H1 (cell line): ENCODE data around the gene GALNT18. TPM values are rescaled to one million over a fixed set of nuclear protein-coding genes. Genes with fewer than 3 reads are reported as not detected.
A peak's percentile ranks its signal among the peaks of the same experiment; 100 is the strongest.

Experiments
- CTCF ChIA-PET: fragments of 300-600 bp; sonication (Branson Sonifier 250); formaldehyde crosslinking; loops from one replicate; lab custom pipeline; 2021; ENCODE audit not compliant: partially characterized antibody; lab: Charles Lee
- POLR2A ChIA-PET: fragments of 300-600 bp; sonication (Branson Sonifier 250); formaldehyde crosslinking; loops from one replicate; lab custom pipeline; 2021; ENCODE audit warnings: inconsistent platforms; ENCODE audit not compliant: partially characterized antibody; lab: Charles Lee
- DNase-seq, 2 experiments: peaks; one replicate each; pipeline versions ENCODE4 v3.0.0 to v3.0.0-alpha.2; 2010 to 2022; ENCODE audit warnings: low spot score in 2 of 2, low read depth in 1 of 2, mixed read lengths in 1 of 2
- FAIRE-seq: peaks from 2 replicates; lab custom pipeline; 2011; peaks lifted over from hg19 to GRCh38; lab: Jason Lieb, UNC
- H2AFZ ChIP-seq: 2 replicates; pipeline ENCODE4 v1.8.1; 2012; ENCODE audit warnings: low read length, inconsistent platforms
- H2AK5ac ChIP-seq: 2 replicates; pipeline ENCODE4 v1.6.1; 2013; ENCODE audit warnings: low read depth, low read length
- H2BK120ac ChIP-seq: replicated peaks from 2 replicates; pipeline ENCODE3; 2013; ENCODE audit warnings: low read depth, low read length, inconsistent platforms
- H2BK12ac ChIP-seq: 2 replicates; pipeline ENCODE4 v1.6.1; 2013; ENCODE audit warnings: low read depth, low read length
- H2BK15ac ChIP-seq: 2 replicates; pipeline ENCODE4 v1.6.1; 2013; ENCODE audit warnings: low read length
- H2BK20ac ChIP-seq: 2 replicates; pipeline ENCODE4 v1.6.1; 2013; ENCODE audit warnings: low read length
- H2BK5ac ChIP-seq: 2 replicates; pipeline ENCODE4 v1.6.1; 2013; ENCODE audit warnings: low read depth, low read length
- H3K14ac ChIP-seq: 2 replicates; pipeline ENCODE4 v1.6.1; 2013; ENCODE audit warnings: inconsistent platforms; ENCODE audit not compliant: insufficient read length
- H3K18ac ChIP-seq: 2 replicates; pipeline ENCODE4 v1.6.1; 2013; ENCODE audit warnings: low read length; ENCODE audit errors: extremely low read depth
- H3K23ac ChIP-seq: 2 replicates; pipeline ENCODE4 v1.6.1; 2013; ENCODE audit warnings: inconsistent platforms; ENCODE audit not compliant: insufficient read length
- H3K23me2 ChIP-seq: 2 replicates; pipeline ENCODE4 v1.6.1; 2013; ENCODE audit warnings: low read depth, low read length
- H3K27ac ChIP-seq: 2 replicates; pipeline ENCODE4 v1.6.1; 2011; ENCODE audit warnings: low read depth, low read length, inconsistent platforms
- H3K27me3 ChIP-seq, 4 experiments: replicated peaks in 1 of 4; 1 replicate in 1 of 4; 2 replicates in 3 of 4; pipeline versions ENCODE4 v1.6.1 to v1.8.1; 2011 to 2013; ENCODE audit warnings: low read length in 3 of 4, mild to moderate bottlenecking in 3 of 4, inconsistent platforms in 2 of 4, mixed read lengths in 2 of 4, moderate library complexity in 1 of 4; ENCODE audit not compliant: control insufficient read depth in 3 of 4, insufficient read depth in 3 of 4; ENCODE audit errors: extremely low read depth in 1 of 4
- H3K36me3 ChIP-seq, 4 experiments: 2 replicates each; pipeline versions ENCODE4 v1.6.1 to v1.8.1; 2011 to 2013; ENCODE audit warnings: mild to moderate bottlenecking in 4 of 4, low read length in 3 of 4, moderate library complexity in 2 of 4, control low read depth in 1 of 4, inconsistent platforms in 1 of 4; ENCODE audit not compliant: insufficient read depth in 4 of 4, control insufficient read depth in 2 of 4
- H3K4ac ChIP-seq: replicated peaks from 2 replicates; pipeline ENCODE3; 2013; ENCODE audit warnings: low read length, low read depth, mixed read lengths, inconsistent platforms; ENCODE audit not compliant: insufficient read length
- H3K4me1 ChIP-seq, 4 experiments: replicated peaks in 1 of 4; 1 replicate in 1 of 4; 2 replicates in 3 of 4; pipeline versions ENCODE4 v1.6.1 to v1.8.1; 2011 to 2013; ENCODE audit warnings: low read length in 3 of 4, inconsistent platforms in 2 of 4, mixed read lengths in 1 of 4; ENCODE audit not compliant: insufficient read depth in 4 of 4, control insufficient read depth in 3 of 4
- H3K4me2 ChIP-seq, 2 experiments: 2 replicates each; pipeline versions ENCODE4 v1.6.1 to v1.8.1; 2011 to 2013; ENCODE audit warnings: low read depth in 2 of 2, low read length in 2 of 2, control low read depth in 1 of 2, inconsistent platforms in 1 of 2, mild to moderate bottlenecking in 1 of 2; ENCODE audit not compliant: insufficient read depth in 1 of 2
- H3K4me3 ChIP-seq, 4 experiments: fragments of 200-600, 300-600 bp in 1 of 4; sonication (generic), shearing (Covaris generic), sonication (Bioruptor Twin) in 1 of 4; 2 replicates each; pipeline versions ENCODE4 v1.5.1 to v1.8.1; 2011 to 2016; ENCODE audit warnings: low read length in 4 of 4, low read depth in 3 of 4, control low read depth in 2 of 4, inconsistent platforms in 2 of 4, mild to moderate bottlenecking in 2 of 4, mixed read lengths in 1 of 4, moderate library complexity in 1 of 4; ENCODE audit not compliant: insufficient read depth in 2 of 4; ENCODE audit errors: extremely low read depth in 1 of 4
- H3K56ac ChIP-seq: replicated peaks from 2 replicates; pipeline ENCODE3; 2013; ENCODE audit warnings: low read depth, mild to moderate bottlenecking, mixed read lengths, low read length, inconsistent platforms; ENCODE audit not compliant: insufficient read length
- H3K79me1 ChIP-seq: 2 replicates; pipeline ENCODE4 v1.6.1; 2013; ENCODE audit warnings: low read depth, low read length, control low read depth
- H3K79me2 ChIP-seq, 2 experiments: 2 replicates each; pipeline versions ENCODE4 v1.6.1 to v1.8.1; 2012 to 2013; ENCODE audit warnings: low read length in 2 of 2, mild to moderate bottlenecking in 2 of 2, inconsistent platforms in 1 of 2; ENCODE audit not compliant: insufficient read depth in 2 of 2, control insufficient read depth in 1 of 2
- H3K9ac ChIP-seq, 4 experiments: replicated peaks in 1 of 4; 1 replicate in 1 of 4; 2 replicates in 3 of 4; pipeline versions ENCODE4 v1.6.1 to v1.8.1; 2011 to 2013; ENCODE audit warnings: low read depth in 3 of 4, low read length in 3 of 4, control low read depth in 2 of 4, mild to moderate bottlenecking in 2 of 4, moderate library complexity in 2 of 4, inconsistent platforms in 1 of 4; ENCODE audit errors: extremely low read depth in 1 of 4
- H3K9me3 ChIP-seq, 2 experiments: 2 replicates each; pipeline versions ENCODE4 v1.6.1 to v1.8.1; 2012 to 2013; ENCODE audit warnings: mild to moderate bottlenecking in 2 of 2, moderate library complexity in 2 of 2, control low read depth in 1 of 2, inconsistent platforms in 1 of 2, low read depth in 1 of 2, low read length in 1 of 2, mixed read lengths in 1 of 2; ENCODE audit not compliant: insufficient read depth in 2 of 2
- H4K20me1 ChIP-seq, 2 experiments: replicated peaks in 1 of 2; 2 replicates each; pipeline versions ENCODE3 to v1.8.1; 2011 to 2013; ENCODE audit warnings: inconsistent platforms in 2 of 2, low read length in 2 of 2, mild to moderate bottlenecking in 1 of 2; ENCODE audit not compliant: insufficient read depth in 2 of 2, control insufficient read depth in 1 of 2
- H4K5ac ChIP-seq: 2 replicates; pipeline ENCODE4 v1.6.1; 2013; ENCODE audit warnings: low read length, low read depth, mixed read lengths, inconsistent platforms; ENCODE audit not compliant: insufficient read length
- H4K8ac ChIP-seq: 2 replicates; pipeline ENCODE4 v1.8.0; 2013; ENCODE audit warnings: mild to moderate bottlenecking, moderate library complexity, low read length, inconsistent platforms; ENCODE audit not compliant: insufficient read depth; ENCODE audit errors: extremely low read depth
- H4K91ac ChIP-seq: replicated peaks from 2 replicates; pipeline ENCODE3; 2013; ENCODE audit warnings: low read length, mixed read lengths, inconsistent platforms; ENCODE audit not compliant: insufficient read length
- ASH2L ChIP-seq: fragments of 200-600, 300-600 bp; sonication (generic); IDR thresholded peaks from one replicate; pipeline ENCODE4 v1.7.1; 2017; ENCODE audit warnings: low read length
- BRCA1 ChIP-seq: IDR thresholded peaks from 2 replicates; pipeline ENCODE4 v1.6.1; 2012; ENCODE audit warnings: low read depth, low read length, improper control_type of control experiment
- CREB1 ChIP-seq: IDR thresholded peaks from 2 replicates; pipeline ENCODE4 v1.6.1; 2012; ENCODE audit warnings: inconsistent platforms
- EGR1 ChIP-seq: IDR thresholded peaks from 2 replicates; pipeline ENCODE4 v1.6.1; 2011; ENCODE audit warnings: low read depth, low read length, borderline replicate concordance
- MAFK ChIP-seq: IDR thresholded peaks from 2 replicates; pipeline ENCODE4 v1.6.1; 2012; ENCODE audit warnings: low read depth, mild to moderate bottlenecking, improper control_type of control experiment, low read length
- RBBP5 ChIP-seq: IDR thresholded peaks from 2 replicates; pipeline ENCODE4 v1.7.1; 2012; ENCODE audit warnings: low read depth, mild to moderate bottlenecking, inconsistent platforms, low read length, moderate library complexity, borderline replicate concordance
- RFX5 ChIP-seq: IDR thresholded peaks from 2 replicates; pipeline ENCODE4 v1.6.1; 2011; ENCODE audit warnings: low read depth, low read length, improper control_type of control experiment, borderline replicate concordance
- SRF ChIP-seq: IDR thresholded peaks from 2 replicates; pipeline ENCODE4 v1.6.1; 2011; ENCODE audit warnings: mild to moderate bottlenecking, low read depth, low read length, moderate library complexity
- TAF1 ChIP-seq: IDR thresholded peaks from 2 replicates; pipeline ENCODE4 v1.6.1; 2011; ENCODE audit warnings: mild to moderate bottlenecking, low read depth, low read length
- TBP ChIP-seq: IDR thresholded peaks from 2 replicates; pipeline ENCODE4 v1.6.1; 2011; ENCODE audit warnings: low read depth, low read length, improper control_type of control experiment
- TEAD4 ChIP-seq: IDR thresholded peaks from 2 replicates; pipeline ENCODE4 v1.6.1; 2012; ENCODE audit warnings: low read depth, low read length, inconsistent platforms, mixed read lengths
- YY1 ChIP-seq: IDR thresholded peaks from 2 replicates; pipeline ENCODE4 v1.6.1; 2011; ENCODE audit warnings: low read depth, mild to moderate bottlenecking, low read length
- WGBS, 2 experiments: shearing (Covaris generic) in 1 of 2; methylation state at CpG; one replicate each; pipeline versions ENCODE4 v1.1.6 to v1.1.7; 2013 to 2015; ENCODE audit warnings: low lambda C conversion rate in 2 of 2, mixed read lengths in 2 of 2, inconsistent platforms in 1 of 2, low coverage in 1 of 2, missing lambda C conversion rate in 1 of 2; ENCODE audit not compliant: insufficient replicate concordance in 2 of 2, insufficient coverage in 1 of 2, insufficient read length in 1 of 2; ENCODE audit errors: extremely low coverage in 1 of 2, missing lambda C conversion rate in 1 of 2; 5-methylcytosine and 5-hydroxymethylcytosine counted together
- polyA plus RNA-seq, 7 experiments: library from polyadenylated mRNA; depleted of rRNA in 3 of 7; stranded (reverse) in 5 of 7; unstranded in 2 of 7; fragments of >200 nt in 5 of 7; fragments of 200-250 nt in 2 of 7; gene quantifications; 1 replicate in 5 of 7; 2 replicates in 1 of 7; 4 replicates in 1 of 7; pipeline versions ENCODE4 v1.2.1 to v1.2.3, GENCODE V29; 2011 to 2013; ENCODE audit warnings: missing spikeins in 2 of 7, mixed read lengths in 2 of 7
- total RNA-seq: library from RNA; stranded (reverse); fragmentation: NEBNext Ultra II Directional; extraction: Animal tissue kit (Norgen Biotek cat#: 25700); gene quantifications from 2 replicates; pipeline ENCODE4 v1.2.1, GENCODE V29; 2021

Gene GALNT18
- total and polyA plus RNA-seq, 2 of the 8 experiments (the other 6 are each of a cell fraction or from before 2014, with no cell fraction given): 6.0 to 9.4 TPM

DNA sequence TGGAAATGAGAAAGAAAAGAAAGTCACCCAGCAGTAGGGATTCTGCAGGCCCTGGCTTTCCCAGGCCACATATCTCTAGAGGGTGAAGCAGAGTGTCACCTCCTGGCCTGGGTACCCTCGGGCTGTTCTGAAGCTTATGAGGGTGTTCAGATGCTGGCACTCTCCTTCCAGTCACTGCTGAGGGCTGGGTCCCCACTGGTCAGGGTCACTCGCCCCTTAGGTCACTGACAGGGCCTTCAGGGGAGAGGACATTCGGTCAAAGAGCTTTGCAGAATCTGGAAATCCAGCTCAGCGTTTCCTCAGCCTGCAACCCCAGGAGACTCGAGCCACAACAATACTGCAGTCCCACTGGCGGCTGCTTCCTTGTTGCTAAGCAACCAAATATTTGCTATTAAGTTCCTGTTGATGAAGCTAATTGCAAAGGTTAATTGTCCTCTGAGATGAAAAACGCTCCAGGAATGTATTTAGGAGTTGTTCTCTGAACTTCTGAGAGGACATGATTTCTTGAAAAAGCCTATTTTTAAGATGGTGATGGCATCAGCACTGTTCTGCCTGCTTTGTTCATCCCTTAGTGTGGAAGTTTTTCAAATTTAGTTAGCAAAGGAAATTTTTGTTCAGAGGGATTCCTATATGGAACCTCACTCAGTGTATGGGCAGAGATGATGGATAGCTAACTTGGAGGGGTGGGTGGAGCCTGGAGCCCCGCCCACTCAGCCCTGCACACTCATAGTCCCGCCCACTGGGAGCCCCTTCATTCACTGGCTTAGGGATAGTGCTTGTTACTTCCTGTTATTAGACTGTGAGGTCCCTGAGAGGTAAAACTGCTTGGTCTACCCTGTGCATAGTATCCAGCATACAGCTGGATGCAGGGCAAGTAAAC is 378.0 kb downstream of the GALNT18 start:
- Histone ChIP-seq H3K23ac (no peak overlapping the region), H3K27ac (peak overlapping the region; percentile 9; the same call in 1 of the 2 replicates), H4K20me1 (no peaks in the 10 kb centered on the region), H3K9me3 (peaks cover 0 to 4% of the 10 kb centered on the region in 2 experiments; a peak in 2 of 4 replicates), H2AFZ (no peak overlapping the region), H2AK5ac (peak overlapping the region; percentile 42; the same call in 1 of the 2 replicates), H3K4ac (no peak overlapping the region), H3K18ac (no peak overlapping the region; the same call in 1 of the 2 replicates), H2BK120ac (no peak overlapping the region), H3K4me3 (no peak overlapping the region), H3K4me2 (peak overlapping the region in 1 of 2 experiments; percentile 29; a peak in 1 of 4 replicates), H3K9ac (peak overlapping the region in 3 of 4 experiments; percentile 14 to 20 (median 15); a peak in 3 of 7 replicates), H4K5ac (no peak overlapping the region), H2BK5ac (no peak overlapping the region), H3K56ac (no peak overlapping the region), H3K27me3 (no peaks in the 10 kb centered on the region; a peak in 1 of 7 replicates), H3K14ac (no peak overlapping the region), H4K91ac (no peak overlapping the region), H3K4me1 (peaks cover 2 to 5% (median 3%) of the 10 kb centered on the region in 4 experiments; a peak in 5 of 7 replicates), H2BK20ac (no peak overlapping the region), H2BK15ac (peak overlapping the region; percentile 34; the same call in 1 of the 2 replicates), H2BK12ac (peak overlapping the region; percentile 95; the same call in 1 of the 2 replicates), H3K79me1 (no peaks in the 10 kb centered on the region), H3K23me2 (no peaks in the 10 kb centered on the region), H3K36me3 (no peaks in the 10 kb centered on the region), H4K8ac (no peak overlapping the region), H3K79me2 (no peaks in the 10 kb centered on the region)
- 59% methylated on average over 9 of the region's 9 CpGs; no CpG with 5 or more reads in 1 of the 2 experiments for WGBS, 2 experiments
- ChIA-PET POLR2A (interaction anchor here (0.6 to 2.3 kb wide), 3 partner anchors 9 to 434 kb away, joined by 3 to 5 read pairs (median 3); no protein-coding TSS in a partner anchor), CTCF (interaction anchor here (0.7 to 3.6 kb wide), 14 partner anchors 12 to 378 kb away, joined by 3 to 28 read pairs (median 4); partner anchors contain the start of gene GALNT18)
- FAIRE-seq (no peak), DNase-seq (peak in 1 of 2 experiments; percentile 67)
- peak; percentile 23; the same call in 1 of the 2 replicates for TF ChIP-seq TEAD4
- 0 out of 2 replicates have a peak, but pooled peaks have one; percentile 19 for TF ChIP-seq MAFK
- no peak for TF ChIP-seq ASH2L
- 0 out of 2 replicates have a peak, but pooled peaks have one; percentile 10 for TF ChIP-seq CREB1
- TF ChIP-seq SRF: no peak
- TF ChIP-seq EGR1: no peak
- no peak for TF ChIP-seq TBP
- TF ChIP-seq YY1: no peak
- no peak for TF ChIP-seq TAF1
- TF ChIP-seq RFX5: no peak
- peak; percentile 73; the same call in 1 of the 2 replicates for TF ChIP-seq RBBP5
- no peak for TF ChIP-seq BRCA1
